VCaP (cell line): Measurements from ENCODE around the gene AFAP1L1.

Source experiments
- H3K27ac ChIP-seq: fragments of 450-650 bp; 2 replicates; pipeline ENCODE4 v1.5.1; 2017
- TF ChIP-seq, protein P1 (sequence below): fragments of 450-650 bp; conservative IDR thresholded peaks from 2 replicates; pipeline ENCODE4 v1.5.1; 2017; ENCODE audit warnings: mild to moderate bottlenecking, moderate library complexity

Gene AFAP1L1

DNA sequence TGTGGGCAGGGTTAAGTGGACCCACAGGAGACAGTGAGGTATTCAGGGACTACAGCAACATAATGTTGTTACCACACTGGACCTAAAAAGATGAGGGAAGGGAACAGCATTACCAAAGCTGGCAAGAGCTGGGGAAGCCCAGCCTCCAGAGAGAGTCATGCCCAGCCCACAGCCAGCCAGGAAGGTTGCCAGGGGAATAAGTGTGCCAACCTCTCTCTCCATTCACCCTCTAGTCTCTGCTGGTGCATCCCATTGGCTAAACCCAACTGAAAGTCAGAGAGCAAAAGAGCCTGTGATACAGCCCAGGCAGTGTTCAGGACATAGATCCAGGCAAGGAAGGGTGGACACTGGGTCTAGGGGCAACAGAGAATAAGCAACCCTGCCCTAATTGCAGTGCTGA, 35.8 kb upstream of the AFAP1L1 start:
- H3K27ac ChIP-seq: no peak overlapping the region
- TF ChIP-seq, protein P1, sequence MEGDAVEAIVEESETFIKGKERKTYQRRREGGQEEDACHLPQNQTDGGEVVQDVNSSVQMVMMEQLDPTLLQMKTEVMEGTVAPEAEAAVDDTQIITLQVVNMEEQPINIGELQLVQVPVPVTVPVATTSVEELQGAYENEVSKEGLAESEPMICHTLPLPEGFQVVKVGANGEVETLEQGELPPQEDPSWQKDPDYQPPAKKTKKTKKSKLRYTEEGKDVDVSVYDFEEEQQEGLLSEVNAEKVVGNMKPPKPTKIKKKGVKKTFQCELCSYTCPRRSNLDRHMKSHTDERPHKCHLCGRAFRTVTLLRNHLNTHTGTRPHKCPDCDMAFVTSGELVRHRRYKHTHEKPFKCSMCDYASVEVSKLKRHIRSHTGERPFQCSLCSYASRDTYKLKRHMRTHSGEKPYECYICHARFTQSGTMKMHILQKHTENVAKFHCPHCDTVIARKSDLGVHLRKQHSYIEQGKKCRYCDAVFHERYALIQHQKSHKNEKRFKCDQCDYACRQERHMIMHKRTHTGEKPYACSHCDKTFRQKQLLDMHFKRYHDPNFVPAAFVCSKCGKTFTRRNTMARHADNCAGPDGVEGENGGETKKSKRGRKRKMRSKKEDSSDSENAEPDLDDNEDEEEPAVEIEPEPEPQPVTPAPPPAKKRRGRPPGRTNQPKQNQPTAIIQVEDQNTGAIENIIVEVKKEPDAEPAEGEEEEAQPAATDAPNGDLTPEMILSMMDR: no peak

DNA sequence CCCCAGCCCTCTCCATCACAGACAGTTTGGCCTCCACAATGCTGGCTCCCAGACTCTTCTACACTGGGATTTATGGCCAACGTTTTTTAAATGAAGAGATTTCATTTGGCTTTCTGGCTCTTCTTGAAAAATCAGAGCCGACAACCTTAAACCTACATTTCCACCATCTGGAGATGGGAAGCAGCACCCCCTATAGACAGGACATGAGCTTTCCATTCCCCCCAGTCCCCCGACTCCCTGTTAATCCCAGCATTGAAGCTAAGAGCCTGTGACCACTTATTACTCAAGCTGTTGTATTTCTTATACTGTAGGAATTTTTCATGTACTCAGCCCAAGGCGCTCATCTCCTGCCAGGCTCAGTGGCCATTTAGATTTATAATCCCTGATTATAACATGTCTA, 34.0 kb upstream of the AFAP1L1 start:
- H3K27ac ChIP-seq: no peak overlapping the region
- TF ChIP-seq, protein P1: no peak

DNA sequence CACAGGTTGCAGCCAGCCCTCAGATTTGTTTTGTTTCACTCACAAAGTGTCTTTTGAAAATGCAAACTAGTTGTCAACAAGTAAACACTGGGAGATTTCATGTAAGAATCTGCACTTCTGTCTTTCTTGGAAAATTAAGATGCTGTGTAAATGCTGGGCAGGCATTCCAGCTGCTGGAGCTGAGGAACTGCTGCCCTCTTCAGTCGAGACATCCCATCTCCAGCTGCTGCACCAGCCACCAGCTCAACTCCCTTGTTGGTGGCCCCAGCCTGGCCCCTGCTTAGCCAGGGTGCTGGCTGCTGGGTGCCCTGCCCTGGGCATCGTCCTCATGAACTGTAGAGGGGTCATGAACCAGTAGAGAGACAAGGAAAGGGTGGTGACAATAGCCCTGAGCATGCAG, 33.1 kb upstream of the AFAP1L1 start:
- TF ChIP-seq, protein P1: no peak

GRCh38 chr5:149239917-149240316, 31.7 kb upstream of the AFAP1L1 start:
- no peak overlapping the region for H3K27ac ChIP-seq
- TF ChIP-seq, protein P1: no peak

More for the DNA sequence above, 33.1 kb upstream of the AFAP1L1 start:
- H3K27ac ChIP-seq: no peak overlapping the region

DNA sequence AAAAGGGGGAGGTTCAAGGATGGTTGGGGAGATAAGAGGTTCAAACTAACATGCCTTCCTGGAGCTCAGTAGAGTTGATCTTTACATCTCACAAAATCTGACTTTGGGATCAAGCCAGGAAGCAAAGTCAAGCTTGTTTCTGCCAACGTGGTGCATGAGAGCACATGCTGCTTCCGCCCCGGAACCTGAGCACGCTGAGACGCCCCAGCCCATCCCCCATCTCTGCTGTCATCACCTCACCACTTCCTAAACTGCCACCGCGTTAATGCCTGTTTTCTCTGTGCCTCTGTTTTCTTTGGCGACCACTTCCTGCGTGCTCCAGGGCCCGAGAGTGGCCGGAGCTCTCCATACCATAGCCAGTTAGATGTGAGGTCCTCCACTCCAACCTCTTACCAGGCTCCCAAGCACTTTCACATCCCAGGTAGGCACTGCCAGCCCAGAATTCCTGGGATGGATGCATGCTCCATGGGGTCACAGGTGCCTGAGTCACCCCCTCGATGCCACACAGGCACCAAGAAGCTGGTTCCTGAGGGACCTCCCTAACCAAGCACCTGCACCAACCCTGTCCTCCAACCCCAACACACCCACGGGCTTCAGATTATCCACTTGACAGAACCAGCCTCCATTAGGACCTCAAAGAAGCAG, 31.2 kb upstream of the AFAP1L1 start:
- H3K27ac ChIP-seq: no peak overlapping the region
- TF ChIP-seq, protein P1: no peak

DNA sequence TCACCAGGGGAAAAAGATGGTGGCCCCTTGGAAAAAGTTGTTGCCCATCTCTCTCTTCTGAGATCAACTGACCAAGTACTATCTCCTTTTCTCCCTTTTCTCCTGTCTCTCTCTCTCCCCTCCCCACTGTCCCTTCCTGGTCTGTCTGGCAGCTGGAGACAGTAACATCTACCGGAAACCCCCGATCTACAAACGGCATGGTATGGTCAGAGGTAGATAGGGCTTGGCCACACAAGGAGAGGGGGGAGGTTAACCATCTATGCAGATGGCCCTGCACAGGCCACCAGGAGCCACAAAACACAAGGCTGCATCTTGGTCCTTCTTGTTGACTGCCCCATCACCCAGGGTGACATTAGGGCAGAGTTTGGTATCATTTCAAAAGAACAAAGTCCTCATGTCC, 29.3 kb upstream of the AFAP1L1 start:
- no peak overlapping the region for H3K27ac ChIP-seq
- TF ChIP-seq, protein P1: no peak

GRCh38 chr5:149246906-149247305, 24.8 kb upstream of the AFAP1L1 start:
- TF ChIP-seq, protein P1: no peak
- no peak overlapping the region for H3K27ac ChIP-seq
